Measurements from ENCODE around the gene MATN4.

MATN4 gene

DNA sequence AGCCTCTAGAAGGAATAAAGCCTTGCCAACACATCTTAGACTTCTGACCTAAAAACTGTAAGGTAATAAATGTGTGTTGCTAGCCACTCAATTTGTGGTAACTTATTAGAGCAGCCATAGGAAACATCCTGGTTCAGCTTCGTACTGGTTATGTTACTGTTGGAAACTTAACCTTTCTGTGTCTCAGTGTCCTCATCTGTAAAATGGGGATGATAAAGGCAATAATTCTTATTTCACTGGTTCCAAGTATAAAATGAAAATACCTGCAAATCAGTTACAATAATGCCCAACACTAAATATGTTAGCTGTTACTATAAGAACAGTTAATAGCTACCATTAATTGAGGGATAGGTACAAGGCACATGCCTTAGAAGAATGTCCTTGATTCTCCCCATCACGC lies 15.8 kb downstream of the MATN4 start:
- no peaks in the 10 kb centered on the region for H3K9me3 ChIP-seq (ENCODE audit: insufficient read depth, low read length)
- no peak overlapping the region for H3K9ac ChIP-seq (ENCODE audit: low read length)
- no peak overlapping the region for H2AFZ ChIP-seq (ENCODE audit: low read depth, low read length, severe bottlenecking)
- H3K4me3 ChIP-seq (ENCODE audit: insufficient read depth, low read length, poor library complexity, severe bottlenecking), result no peak overlapping the region
- TF ChIP-seq, protein P1, sequence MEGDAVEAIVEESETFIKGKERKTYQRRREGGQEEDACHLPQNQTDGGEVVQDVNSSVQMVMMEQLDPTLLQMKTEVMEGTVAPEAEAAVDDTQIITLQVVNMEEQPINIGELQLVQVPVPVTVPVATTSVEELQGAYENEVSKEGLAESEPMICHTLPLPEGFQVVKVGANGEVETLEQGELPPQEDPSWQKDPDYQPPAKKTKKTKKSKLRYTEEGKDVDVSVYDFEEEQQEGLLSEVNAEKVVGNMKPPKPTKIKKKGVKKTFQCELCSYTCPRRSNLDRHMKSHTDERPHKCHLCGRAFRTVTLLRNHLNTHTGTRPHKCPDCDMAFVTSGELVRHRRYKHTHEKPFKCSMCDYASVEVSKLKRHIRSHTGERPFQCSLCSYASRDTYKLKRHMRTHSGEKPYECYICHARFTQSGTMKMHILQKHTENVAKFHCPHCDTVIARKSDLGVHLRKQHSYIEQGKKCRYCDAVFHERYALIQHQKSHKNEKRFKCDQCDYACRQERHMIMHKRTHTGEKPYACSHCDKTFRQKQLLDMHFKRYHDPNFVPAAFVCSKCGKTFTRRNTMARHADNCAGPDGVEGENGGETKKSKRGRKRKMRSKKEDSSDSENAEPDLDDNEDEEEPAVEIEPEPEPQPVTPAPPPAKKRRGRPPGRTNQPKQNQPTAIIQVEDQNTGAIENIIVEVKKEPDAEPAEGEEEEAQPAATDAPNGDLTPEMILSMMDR (IDR thresholded peaks at IDR 0.05; ENCODE audit: insufficient read depth, low read length, poor library complexity, severe bottlenecking), result no peak
- TF ChIP-seq EZH2phosphoT487 (conservative IDR thresholded peaks at IDR 0.05; ENCODE audit: low read length), result no peak
- no peaks in the 10 kb centered on the region for H3K9me2 ChIP-seq (replicated peaks; ENCODE audit: insufficient read depth, low read length)
- H3K27ac ChIP-seq (ENCODE audit: low read depth, low read length), result no peak overlapping the region
- H3F3A ChIP-seq (ENCODE audit: insufficient read depth), result no peaks in the 10 kb centered on the region
- H3K36me3 ChIP-seq (ENCODE audit: low read length), result no peaks in the 10 kb centered on the region
- H3K4me2 ChIP-seq (ENCODE audit: low read depth, low read length, poor library complexity, severe bottlenecking), result no peak overlapping the region
- no peaks in the 10 kb centered on the region for H3K27me3 ChIP-seq (ENCODE audit: low read length)
- H3K79me2 ChIP-seq (ENCODE audit: insufficient read depth, low read length), result no peaks in the 10 kb centered on the region
- no peaks in the 10 kb centered on the region for H4K20me1 ChIP-seq (ENCODE audit: low read depth, low read length)

DNA sequence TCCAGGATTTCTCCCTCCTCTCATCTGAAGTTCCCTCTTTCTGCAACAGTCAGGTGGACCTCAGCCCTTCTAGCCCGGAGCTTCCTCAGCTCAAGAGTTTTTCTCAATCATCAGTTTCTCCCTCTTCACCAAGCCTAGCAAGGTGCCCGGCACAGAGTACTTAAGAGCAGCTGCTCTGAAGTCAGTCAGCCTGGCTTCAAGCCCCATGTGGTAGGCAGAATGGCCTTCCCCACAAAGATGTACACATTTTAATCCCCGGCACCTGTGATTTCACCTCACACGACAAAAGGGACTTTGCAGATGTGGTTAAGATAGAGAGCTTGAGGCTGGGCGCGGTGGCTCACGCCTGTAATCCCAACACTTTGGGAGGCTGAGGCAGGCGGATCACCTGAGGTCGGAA lies 16.6 kb downstream of the MATN4 start:
- Histone ChIP-seq H2AFZ (ENCODE audit: low read depth, low read length, severe bottlenecking) (no peak overlapping the region), H3K4me3 (ENCODE audit: insufficient read depth, low read length, poor library complexity, severe bottlenecking) (no peak overlapping the region), H3K9me3 (ENCODE audit: insufficient read depth, low read length) (no peaks in the 10 kb centered on the region), H4K20me1 (ENCODE audit: low read depth, low read length) (no peaks in the 10 kb centered on the region), H3F3A (ENCODE audit: insufficient read depth) (no peaks in the 10 kb centered on the region), H3K4me2 (ENCODE audit: low read depth, low read length, poor library complexity, severe bottlenecking) (no peak overlapping the region), H3K9ac (ENCODE audit: low read length) (no peak overlapping the region), H3K36me3 (ENCODE audit: low read length) (no peaks in the 10 kb centered on the region), H3K27ac (ENCODE audit: low read depth, low read length) (no peak overlapping the region), H3K9me2 (replicated peaks; ENCODE audit: insufficient read depth, low read length) (no peaks in the 10 kb centered on the region), H3K27me3 (ENCODE audit: low read length) (no peaks in the 10 kb centered on the region), H3K79me2 (ENCODE audit: insufficient read depth, low read length) (no peaks in the 10 kb centered on the region)
- no peak for TF ChIP-seq EZH2phosphoT487 (conservative IDR thresholded peaks at IDR 0.05; ENCODE audit: low read length)

DNA sequence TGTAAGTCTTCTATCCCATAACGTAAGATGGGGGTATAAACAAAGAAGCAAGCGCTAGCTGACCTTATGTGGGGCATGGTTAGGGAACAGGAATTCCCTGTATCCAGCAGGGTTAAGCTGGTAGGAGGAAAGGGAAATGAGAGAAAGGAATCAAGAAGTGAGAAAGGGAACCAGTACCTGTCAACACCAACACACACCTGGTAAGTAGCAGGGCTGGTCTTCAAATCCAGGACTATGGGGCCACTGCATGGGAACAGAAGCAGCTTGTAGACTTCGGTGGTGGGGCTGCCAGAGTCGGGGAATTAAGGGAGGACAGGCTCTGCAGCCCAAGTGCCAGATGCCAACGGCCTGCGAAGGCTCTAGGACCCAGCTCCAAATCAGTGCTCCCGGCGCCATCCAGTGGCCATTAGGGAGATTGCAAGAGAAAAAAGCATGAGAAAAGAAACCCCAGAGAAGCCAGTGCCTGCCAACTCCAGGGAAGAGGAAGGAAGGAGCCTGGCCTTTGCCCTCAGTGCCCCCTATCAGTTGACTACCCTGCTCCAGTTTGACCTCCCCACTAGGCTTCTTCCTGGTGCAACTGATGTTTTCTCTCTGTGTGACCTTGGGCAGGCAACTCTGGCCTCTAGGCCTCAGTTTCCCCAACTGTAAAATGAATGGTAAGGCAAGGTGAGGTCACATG lies 17.3 kb downstream of the MATN4 start:
- H3K4me3 ChIP-seq (ENCODE audit: insufficient read depth, low read length, poor library complexity, severe bottlenecking), result no peak overlapping the region
- H3K9ac ChIP-seq (ENCODE audit: low read length), result no peak overlapping the region
- no peaks in the 10 kb centered on the region for H3K27me3 ChIP-seq (ENCODE audit: low read length)
- H3K4me2 ChIP-seq (ENCODE audit: low read depth, low read length, poor library complexity, severe bottlenecking), result no peak overlapping the region
- H2AFZ ChIP-seq (ENCODE audit: low read depth, low read length, severe bottlenecking), result no peak overlapping the region
- no peak overlapping the region for H3K27ac ChIP-seq (ENCODE audit: low read depth, low read length)
- no peak for TF ChIP-seq EZH2phosphoT487 (conservative IDR thresholded peaks at IDR 0.05; ENCODE audit: low read length)
- TF ChIP-seq, protein P1 (IDR thresholded peaks at IDR 0.05; ENCODE audit: insufficient read depth, low read length, poor library complexity, severe bottlenecking), result peak; percentile 71
- H3K9me3 ChIP-seq (ENCODE audit: insufficient read depth, low read length), result no peaks in the 10 kb centered on the region
- H3K36me3 ChIP-seq (ENCODE audit: low read length), result no peaks in the 10 kb centered on the region
- H4K20me1 ChIP-seq (ENCODE audit: low read depth, low read length), result no peaks in the 10 kb centered on the region
- no peaks in the 10 kb centered on the region for H3F3A ChIP-seq (ENCODE audit: insufficient read depth)
- H3K9me2 ChIP-seq (replicated peaks; ENCODE audit: insufficient read depth, low read length), result no peaks in the 10 kb centered on the region
- H3K79me2 ChIP-seq (ENCODE audit: insufficient read depth, low read length), result no peaks in the 10 kb centered on the region

DNA sequence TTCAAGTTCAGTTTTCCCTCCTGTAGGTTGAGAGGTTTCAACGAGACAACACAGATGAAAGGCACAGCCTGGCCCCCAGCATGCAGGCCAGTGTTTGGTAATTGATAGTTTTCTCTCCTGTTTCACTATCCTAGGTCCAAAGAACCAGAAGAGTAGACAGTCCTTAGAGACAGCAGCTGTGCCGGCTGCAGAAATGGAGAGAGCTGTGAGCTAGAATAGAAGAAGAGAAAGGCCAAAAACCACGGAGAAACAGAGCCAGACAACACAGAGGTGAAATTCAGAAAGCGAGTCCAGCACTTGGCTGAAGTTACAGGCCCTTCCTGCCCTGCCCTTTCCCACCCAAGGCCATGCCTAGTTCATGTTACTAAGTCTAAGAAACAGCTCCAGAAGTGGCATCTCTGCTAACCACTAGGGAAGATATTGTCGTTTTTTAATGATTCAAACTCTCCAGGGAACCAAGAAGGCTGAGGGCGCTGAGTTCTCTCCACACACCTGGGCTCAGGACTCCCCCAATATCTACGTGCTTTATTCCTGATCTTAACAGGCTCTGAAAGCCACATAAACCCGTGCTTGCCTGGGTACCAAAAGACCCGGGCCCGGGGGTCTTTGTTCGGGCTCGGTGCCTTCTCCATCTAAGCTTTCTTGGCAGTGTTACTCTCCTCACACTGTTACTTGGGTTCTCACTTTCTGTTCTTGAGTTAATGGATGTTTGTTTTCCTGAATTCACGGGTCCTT lies 18.0 kb downstream of the MATN4 start:
- no peak overlapping the region for H3K27ac ChIP-seq (ENCODE audit: low read depth, low read length)
- H3K27me3 ChIP-seq (ENCODE audit: low read length), result no peaks in the 10 kb centered on the region
- H3F3A ChIP-seq (ENCODE audit: insufficient read depth), result no peaks in the 10 kb centered on the region
- H3K9me3 ChIP-seq (ENCODE audit: insufficient read depth, low read length), result no peaks in the 10 kb centered on the region
- no peaks in the 10 kb centered on the region for H3K79me2 ChIP-seq (ENCODE audit: insufficient read depth, low read length)
- no peak overlapping the region for H3K4me2 ChIP-seq (ENCODE audit: low read depth, low read length, poor library complexity, severe bottlenecking)
- H4K20me1 ChIP-seq (ENCODE audit: low read depth, low read length), result no peaks in the 10 kb centered on the region
- H3K9me2 ChIP-seq (replicated peaks; ENCODE audit: insufficient read depth, low read length), result no peaks in the 10 kb centered on the region
- no peak overlapping the region for H2AFZ ChIP-seq (ENCODE audit: low read depth, low read length, severe bottlenecking)
- no peak overlapping the region for H3K4me3 ChIP-seq (ENCODE audit: insufficient read depth, low read length, poor library complexity, severe bottlenecking)
- H3K36me3 ChIP-seq (ENCODE audit: low read length), result no peaks in the 10 kb centered on the region
- TF ChIP-seq, protein P1 (IDR thresholded peaks at IDR 0.05; ENCODE audit: insufficient read depth, low read length, poor library complexity, severe bottlenecking), result no peak
- TF ChIP-seq EZH2phosphoT487 (conservative IDR thresholded peaks at IDR 0.05; ENCODE audit: low read length), result no peak
- H3K9ac ChIP-seq (ENCODE audit: low read length), result no peak overlapping the region
